Measurements from ENCODE around the gene PNPLA5.
"Not testable (repeated sequence)": the region's sequence is repeated elsewhere in the genome, so short reads cannot be mapped to it uniquely, and the experiment has no call there.

The PNPLA5 gene

GRCh38 chr22:43881091-43882061, 10.4 kb downstream of the PNPLA5 start:
- DNase-seq (ENCODE audit: low read depth in 1 of 2, low spot score in 1 of 2), result no peak

- no peak for DNase-seq (ENCODE audit: low read depth in 1 of 2, low spot score in 1 of 2)
These were observed 11.2 kb downstream of the PNPLA5 start for GRCh38 chr22:43880541-43880991.

GRCh38 chr22:43879901-43880540, 11.8 kb downstream of the PNPLA5 start:
- no peak for DNase-seq (ENCODE audit: low read depth in 1 of 2, low spot score in 1 of 2)

- no peak for DNase-seq (ENCODE audit: low read depth in 1 of 2, low spot score in 1 of 2)
These were observed 12.8 kb downstream of the PNPLA5 start for GRCh38 chr22:43878831-43879550.

- DNase-seq (ENCODE audit: low read depth in 1 of 2, low spot score in 1 of 2), result no peak
These were observed 13.6 kb downstream of the PNPLA5 start for GRCh38 chr22:43878079-43878795.

GRCh38 chr22:43876866-43877509, 14.8 kb downstream of the PNPLA5 start:
- no peak for DNase-seq (ENCODE audit: low read depth in 1 of 2, low spot score in 1 of 2)

DNA sequence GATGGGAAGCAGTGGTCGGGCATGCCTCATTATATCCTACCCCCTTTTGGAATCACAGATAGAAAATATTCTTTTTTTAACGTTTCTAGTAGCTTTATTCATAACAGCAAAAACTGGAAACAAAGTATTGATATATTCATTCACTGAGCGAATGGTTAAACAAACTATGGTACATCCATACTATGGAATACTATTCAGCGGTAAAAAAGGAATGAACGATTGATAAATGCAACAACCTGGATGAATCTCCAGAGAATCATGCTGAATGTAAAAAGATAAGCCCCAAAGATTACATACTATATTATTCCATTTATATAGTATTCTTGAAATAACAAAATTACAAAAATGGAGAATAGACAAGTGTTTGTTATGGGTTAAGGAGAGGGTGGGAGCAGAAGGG, 22.0 kb downstream of the PNPLA5 start:
- DNase-seq (ENCODE audit: low read depth in 1 of 2, low spot score in 1 of 2), result no peak

GRCh38 chr22:43869001-43869400, 22.8 kb downstream of the PNPLA5 start:
- DNase-seq (ENCODE audit: low read depth in 1 of 2, low spot score in 1 of 2), result not testable (repeated sequence)

- no peak for DNase-seq (ENCODE audit: low read depth in 1 of 2, low spot score in 1 of 2)
These were observed 23.8 kb downstream of the PNPLA5 start for GRCh38 chr22:43867839-43868635.

DNA sequence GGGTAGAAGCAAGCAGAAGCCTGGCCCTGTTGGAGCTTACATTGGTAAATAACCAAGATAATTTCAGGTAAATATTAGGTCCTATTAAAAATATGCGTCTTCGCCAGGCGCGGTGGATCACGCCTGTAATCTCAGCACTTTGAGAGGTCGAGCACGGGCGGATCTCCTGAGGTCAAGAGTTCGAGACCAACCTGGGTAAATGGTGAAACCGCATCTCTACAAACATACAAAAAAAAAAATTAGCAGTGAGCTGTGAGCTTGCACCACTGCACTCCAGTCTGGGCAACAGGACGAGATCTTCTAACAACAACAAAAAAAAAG, 29.0 kb downstream of the PNPLA5 start:
- no peak for DNase-seq (ENCODE audit: low read depth in 1 of 2, low spot score in 1 of 2)

DNA sequence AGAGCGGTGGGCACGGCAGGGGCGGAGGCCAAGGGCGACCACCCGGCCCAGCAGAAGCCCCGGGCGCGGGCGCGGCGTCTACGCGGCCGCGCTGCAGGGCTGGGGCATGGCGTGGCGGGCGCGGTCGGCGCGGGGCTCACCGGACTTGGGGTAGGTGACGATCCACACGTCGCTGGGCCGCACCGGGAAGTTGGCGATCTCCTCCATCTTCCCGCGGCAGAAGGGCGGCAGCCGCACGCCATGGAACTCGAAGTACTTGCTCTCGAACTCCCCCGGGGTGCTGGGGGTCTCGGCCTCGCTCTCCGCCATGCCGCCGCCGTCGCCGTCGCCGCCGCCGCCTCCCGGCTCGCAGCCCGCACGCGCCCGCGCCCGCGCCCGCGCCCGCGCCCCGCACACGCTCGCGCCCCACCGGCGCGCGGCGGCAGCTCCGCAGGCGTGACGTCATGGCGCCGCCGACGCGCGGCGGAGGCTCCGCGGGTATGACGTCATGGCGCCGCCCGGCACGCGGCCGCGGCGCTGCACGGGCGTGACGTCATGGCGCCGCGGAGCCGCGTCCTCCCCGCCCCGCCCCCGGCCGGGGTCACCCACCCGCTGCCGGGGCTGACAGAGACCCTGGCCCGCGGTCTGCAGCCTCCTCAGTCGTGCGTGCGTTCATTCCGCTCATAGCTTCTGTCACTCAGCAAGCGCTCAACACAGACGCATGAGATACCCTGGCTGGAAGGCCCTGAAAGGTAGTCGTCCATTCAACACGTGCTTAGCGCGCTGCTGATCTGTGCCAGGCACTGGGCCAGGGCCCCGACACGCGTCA, 29.5 kb downstream of the PNPLA5 start, which contains the start of gene SULT4A1:
Gene SULT4A1, minus strand, starts transcription at position 440 of the 808 bp plus-strand sequence. Its CDS starts 131 bp downstream, at position 309.
- no peak for DNase-seq (ENCODE audit: low read depth in 1 of 2, low spot score in 1 of 2)

GRCh38 chr22:43861529-43861928, 30.3 kb downstream of the PNPLA5 start:
- no peak for DNase-seq (ENCODE audit: low read depth in 1 of 2, low spot score in 1 of 2)

DNA sequence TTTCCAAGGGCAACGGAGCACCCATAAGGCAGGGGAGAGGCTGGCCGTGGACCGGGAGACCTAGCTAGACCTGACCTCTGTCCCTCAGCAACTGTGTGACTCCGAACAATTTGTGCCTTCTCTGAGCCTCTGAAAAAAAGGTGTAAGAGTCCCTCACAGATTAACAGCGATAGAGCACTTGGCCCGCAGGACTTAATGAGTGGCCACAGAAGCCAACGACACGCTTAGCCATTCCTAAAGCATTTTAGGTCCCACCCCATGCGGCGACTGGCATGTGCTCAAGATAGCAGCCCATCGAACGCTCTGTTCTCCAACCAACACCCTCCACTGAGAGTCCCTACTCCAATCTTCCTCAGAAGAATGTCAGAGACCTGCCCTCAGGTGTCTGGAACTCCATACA, 31.0 kb downstream of the PNPLA5 start:
- no peak for DNase-seq (ENCODE audit: low read depth in 1 of 2, low spot score in 1 of 2)

DNA sequence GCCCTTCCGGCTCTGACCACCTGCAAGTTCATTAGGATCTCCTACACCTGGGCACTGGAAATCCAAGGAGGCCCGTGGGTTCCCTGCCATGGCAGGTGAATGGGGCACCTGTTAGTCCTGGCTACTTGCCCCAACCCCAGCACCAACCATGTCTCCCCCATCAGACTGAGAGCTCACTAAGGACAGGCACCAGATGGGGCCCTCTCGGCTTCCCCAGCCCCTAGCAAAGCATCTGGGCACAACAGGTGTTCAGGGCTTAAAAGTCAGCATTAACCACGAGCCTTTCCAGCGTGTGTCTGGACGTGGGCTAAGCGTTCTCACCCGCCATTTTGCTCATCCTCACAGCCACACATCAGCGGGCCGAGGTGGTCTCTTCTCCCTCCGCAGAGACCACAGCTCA, 31.7 kb downstream of the PNPLA5 start:
- DNase-seq (ENCODE audit: low read depth in 1 of 2, low spot score in 1 of 2), result no peak

GRCh38 chr22:43859621-43860020, 32.2 kb downstream of the PNPLA5 start:
- DNase-seq (ENCODE audit: low read depth in 1 of 2, low spot score in 1 of 2), result no peak

DNA sequence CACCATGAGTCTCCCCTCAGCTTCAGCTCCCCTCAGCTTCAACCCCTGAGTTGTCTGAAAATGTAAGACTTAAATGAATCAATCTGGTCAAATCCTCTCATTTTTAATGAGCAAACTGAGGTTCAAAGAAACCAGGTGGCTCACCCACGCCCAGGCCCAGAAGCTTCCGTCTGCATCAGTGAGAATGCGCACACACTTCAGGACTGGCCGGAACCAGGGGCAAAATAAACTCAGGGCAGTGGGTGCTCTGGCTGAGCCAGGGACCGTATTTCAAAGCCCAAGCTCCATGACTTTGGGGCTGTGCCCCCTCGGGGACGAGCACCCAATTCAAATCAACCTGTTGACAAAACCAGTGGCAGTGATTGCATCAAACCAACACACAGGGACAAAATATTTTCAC, 32.6 kb downstream of the PNPLA5 start:
- no peak for DNase-seq (ENCODE audit: low read depth in 1 of 2, low spot score in 1 of 2)

- DNase-seq (ENCODE audit: low read depth in 1 of 2, low spot score in 1 of 2), result no peak
These were observed 33.5 kb downstream of the PNPLA5 start for GRCh38 chr22:43858156-43858895.

DNA sequence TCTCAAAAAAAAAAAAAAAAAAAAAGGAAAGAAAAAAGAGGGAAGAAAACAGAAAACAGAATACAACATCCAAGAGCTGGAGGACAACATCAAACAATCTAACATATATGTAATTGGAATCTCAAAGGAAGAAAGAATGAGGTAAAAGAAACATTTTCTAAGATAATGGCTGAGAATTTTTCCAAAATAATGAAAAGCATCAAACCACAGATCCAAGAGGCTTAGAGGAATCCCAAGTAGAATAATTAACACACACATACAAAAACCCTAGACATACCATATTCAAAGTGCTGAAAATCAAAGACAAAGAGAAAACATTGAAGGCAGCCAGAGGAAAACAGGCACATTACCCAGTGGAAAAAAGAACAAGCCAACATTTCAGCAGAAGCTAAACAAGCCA, 34.4 kb downstream of the PNPLA5 start:
- DNase-seq (ENCODE audit: low read depth in 1 of 2, low spot score in 1 of 2), result no peak

Measured in activated T-helper 1 cell treated with anti-CD3 and anti-CD28 coated beads, Interleukin-2, amount 50 U/mL, for 16 hours (primary cell).